CD14-positive monocyte (primary cell): ENCODE data around the gene FGFR2. TPM values are rescaled to one million over a fixed set of nuclear protein-coding genes. Genes with fewer than 3 reads are reported as not detected.

Source experiments
- DNase-seq, 3 donors: peaks; one replicate each; pipeline ENCODE4 v3.0.0-alpha.2; 2011 to 2022
- H2AFZ ChIP-seq: 2 replicates; pipeline ENCODE4 v1.6.0; 2012; ENCODE audit warnings: mild to moderate bottlenecking, low read depth, low read length, inconsistent platforms; ENCODE audit not compliant: insufficient read depth, poor library complexity, severe bottlenecking
- H3K27ac ChIP-seq, 2 donors: 1 replicate in 1 of 2; 2 replicates in 1 of 2; pipeline ENCODE4 v1.5.1; 2012 to 2013; ENCODE audit warnings: low read length in 2 of 2, control low read depth in 1 of 2, inconsistent platforms in 1 of 2, low read depth in 1 of 2, mild to moderate bottlenecking in 1 of 2
- H3K27me3 ChIP-seq, 2 donors: one replicate each; pipeline versions ENCODE4 v1.6.0 to v1.6.1; 2011 to 2013; ENCODE audit warnings: low read length in 2 of 2; ENCODE audit not compliant: control insufficient read depth in 2 of 2, insufficient read depth in 2 of 2
- H3K36me3 ChIP-seq, 2 donors: replicated peaks in 1 of 2; 1 replicate in 1 of 2; 2 replicates in 1 of 2; pipeline versions ENCODE4 v1.5.1 to v1.6.1; 2012 to 2013; ENCODE audit warnings: low read length in 2 of 2, control low read depth in 1 of 2, inconsistent platforms in 1 of 2, mild to moderate bottlenecking in 1 of 2; ENCODE audit not compliant: insufficient read depth in 2 of 2, control insufficient read depth in 1 of 2
- H3K4me1 ChIP-seq, 2 donors: 1 replicate in 1 of 2; 2 replicates in 1 of 2; pipeline versions ENCODE4 v1.5.1 to v1.6.1; 2012 to 2013; ENCODE audit warnings: low read length in 2 of 2, control low read depth in 1 of 2, inconsistent platforms in 1 of 2, mild to moderate bottlenecking in 1 of 2, moderate library complexity in 1 of 2; ENCODE audit not compliant: insufficient read depth in 2 of 2, control insufficient read depth in 1 of 2
- H3K4me2 ChIP-seq: replicated peaks from 2 replicates; pipeline ENCODE3; 2012; ENCODE audit warnings: low read length, moderate library complexity, mild to moderate bottlenecking; ENCODE audit not compliant: poor library complexity, severe bottlenecking; ENCODE audit errors: extremely low read depth
- H3K4me3 ChIP-seq, 3 experiments: fragments of 200-600 bp in 1 of 3; sonication (generic) in 1 of 3; replicated peaks in 1 of 3; 1 replicate in 2 of 3; 2 replicates in 1 of 3; pipeline ENCODE4 v1.5.1; 2011 to 2013; ENCODE audit warnings: low read length in 3 of 3, mild to moderate bottlenecking in 3 of 3, control low read depth in 2 of 3, low read depth in 2 of 3, inconsistent platforms in 1 of 3, moderate library complexity in 1 of 3
- H3K79me2 ChIP-seq: 2 replicates; pipeline ENCODE4 v1.6.0; 2012; ENCODE audit warnings: mild to moderate bottlenecking, control low read depth, inconsistent platforms, low read length, moderate library complexity; ENCODE audit not compliant: insufficient read depth
- H3K9ac ChIP-seq: 2 replicates; pipeline ENCODE4 v1.6.0; 2017; ENCODE audit warnings: low read length, mild to moderate bottlenecking; ENCODE audit not compliant: insufficient read depth, poor library complexity, severe bottlenecking
- H3K9me3 ChIP-seq, 2 donors: replicated peaks in 1 of 2; 1 replicate in 1 of 2; 2 replicates in 1 of 2; pipeline versions ENCODE4 v1.5.1 to v1.6.1; 2012 to 2013; ENCODE audit warnings: low read length in 2 of 2, control low read depth in 1 of 2; ENCODE audit not compliant: control insufficient read depth in 1 of 2, insufficient read depth in 1 of 2
- H4K20me1 ChIP-seq: 2 replicates; pipeline ENCODE4 v1.6.0; 2012; ENCODE audit warnings: mild to moderate bottlenecking, low read length, control low read depth, moderate library complexity; ENCODE audit not compliant: insufficient read depth
- H3K27ac Mint-ChIP-seq, 7 donors: one replicate each; pipeline ENCODE4 v1.8.0; 2020; ENCODE audit warnings: mild to moderate bottlenecking in 7 of 7, mixed read lengths in 7 of 7, moderate library complexity in 6 of 7, inconsistent platforms in 2 of 7
- H3K27me3 Mint-ChIP-seq, 3 donors: one replicate each; pipeline ENCODE4 v1.8.0; 2021 to 2022; ENCODE audit warnings: low read depth in 3 of 3, mild to moderate bottlenecking in 3 of 3, mixed read lengths in 3 of 3, moderate library complexity in 3 of 3, inconsistent platforms in 1 of 3
- H3K36me3 Mint-ChIP-seq, 2 donors: one replicate each; pipeline ENCODE4 v1.8.0; 2020; ENCODE audit warnings: mixed read lengths in 2 of 2, inconsistent platforms in 1 of 2, mild to moderate bottlenecking in 1 of 2
- H3K4me1 Mint-ChIP-seq: one replicate; pipeline ENCODE4 v1.8.0; 2020; ENCODE audit warnings: mild to moderate bottlenecking, mixed read lengths
- H3K4me3 Mint-ChIP-seq, 2 donors: one replicate each; pipeline ENCODE4 v1.8.0; 2020; ENCODE audit warnings: mild to moderate bottlenecking in 2 of 2, mixed read lengths in 2 of 2, moderate library complexity in 1 of 2
- H3K9me3 Mint-ChIP-seq, 7 donors: one replicate each; pipeline ENCODE4 v1.8.0; 2020 to 2022; ENCODE audit warnings: mixed read lengths in 7 of 7, mild to moderate bottlenecking in 6 of 7, moderate library complexity in 6 of 7, inconsistent platforms in 2 of 7
- WGBS: methylation state at CpG from one replicate; pipeline ENCODE4 v1.1.5; 2013; ENCODE audit warnings: missing lambda C conversion rate; ENCODE audit not compliant: insufficient coverage; 5-methylcytosine and 5-hydroxymethylcytosine counted together
- intact Hi-C, 2 donors: fragments of 100-400 bp; cut with micrococcal nuclease; formaldehyde crosslinking; loops; one replicate each; pipeline versions ENCODE4 v1.15.0 to v1.15.1; 2023
- polyA plus RNA-seq, 3 donors: library from polyadenylated mRNA; depleted of rRNA in 1 of 3; unstranded in 2 of 3; stranded (reverse) in 1 of 3; fragments of 300-500 nt in 2 of 3; fragments of >200 nt in 1 of 3; fragmentation: Illumina TruSeq in 2 of 3; gene quantifications; 1 replicate in 2 of 3; 2 replicates in 1 of 3; pipeline ENCODE4 v1.2.3, GENCODE V29; 2012 to 2021
- TF ChIP-seq, protein P1 (sequence below): fragments of 200-600 bp; IDR thresholded peaks from one replicate; pipeline ENCODE4 v1.8.0; 2022; ENCODE audit warnings: antibody characterized with exemption, mild to moderate bottlenecking

The FGFR2 gene
- polyA plus RNA-seq, 3 donors: not detected

DNA sequence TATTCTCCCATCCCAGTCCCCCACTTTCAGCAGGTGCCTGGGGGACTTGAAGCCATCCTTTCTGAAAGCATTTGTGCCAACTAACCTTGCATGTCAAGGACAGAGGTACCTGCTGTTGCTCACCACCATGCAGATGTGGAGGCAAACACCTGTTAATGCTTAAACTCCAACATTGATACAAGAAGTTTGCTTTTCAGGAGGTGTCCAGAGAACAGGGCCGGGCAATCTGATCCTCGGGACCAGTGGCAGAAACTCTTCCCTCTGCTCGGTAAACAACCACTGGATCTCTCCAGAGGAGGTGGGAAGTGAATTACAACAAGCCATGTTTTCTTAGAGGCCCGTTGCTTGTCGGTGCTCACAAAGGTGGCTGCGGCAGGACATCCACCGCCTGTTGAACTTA lies 54.7 kb downstream of the FGFR2 start:
- no peaks in the 10 kb centered on the region for H3K79me2 ChIP-seq
- H3K4me2 ChIP-seq: no peak overlapping the region
- H3K9ac ChIP-seq: no peak overlapping the region
- Mint-ChIP-seq H3K4me3 (no peak overlapping the region), H3K9me3 (peaks cover 0 to 8% (median 3%) of the 10 kb centered on the region in 7 donors), H3K36me3 (no peaks in the 10 kb centered on the region), H3K4me1 (no peaks in the 10 kb centered on the region), H3K27me3 (no peaks in the 10 kb centered on the region), H3K27ac (no peak overlapping the region)
- no peaks in the 10 kb centered on the region for H4K20me1 ChIP-seq
- intact Hi-C loops: no loop called here
- no peaks in the 10 kb centered on the region for H3K36me3 ChIP-seq
- H3K27ac ChIP-seq: no peak overlapping the region
- DNase-seq: no peak
- no peaks in the 10 kb centered on the region for H3K4me1 ChIP-seq
- TF ChIP-seq, protein P1, sequence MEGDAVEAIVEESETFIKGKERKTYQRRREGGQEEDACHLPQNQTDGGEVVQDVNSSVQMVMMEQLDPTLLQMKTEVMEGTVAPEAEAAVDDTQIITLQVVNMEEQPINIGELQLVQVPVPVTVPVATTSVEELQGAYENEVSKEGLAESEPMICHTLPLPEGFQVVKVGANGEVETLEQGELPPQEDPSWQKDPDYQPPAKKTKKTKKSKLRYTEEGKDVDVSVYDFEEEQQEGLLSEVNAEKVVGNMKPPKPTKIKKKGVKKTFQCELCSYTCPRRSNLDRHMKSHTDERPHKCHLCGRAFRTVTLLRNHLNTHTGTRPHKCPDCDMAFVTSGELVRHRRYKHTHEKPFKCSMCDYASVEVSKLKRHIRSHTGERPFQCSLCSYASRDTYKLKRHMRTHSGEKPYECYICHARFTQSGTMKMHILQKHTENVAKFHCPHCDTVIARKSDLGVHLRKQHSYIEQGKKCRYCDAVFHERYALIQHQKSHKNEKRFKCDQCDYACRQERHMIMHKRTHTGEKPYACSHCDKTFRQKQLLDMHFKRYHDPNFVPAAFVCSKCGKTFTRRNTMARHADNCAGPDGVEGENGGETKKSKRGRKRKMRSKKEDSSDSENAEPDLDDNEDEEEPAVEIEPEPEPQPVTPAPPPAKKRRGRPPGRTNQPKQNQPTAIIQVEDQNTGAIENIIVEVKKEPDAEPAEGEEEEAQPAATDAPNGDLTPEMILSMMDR: no peak
- 96% methylated on average over 4 of the region's 7 CpGs for WGBS
- H2AFZ ChIP-seq: no peak overlapping the region
- H3K27me3 ChIP-seq: no peaks in the 10 kb centered on the region
- H3K4me3 ChIP-seq: no peak overlapping the region
- H3K9me3 ChIP-seq: peaks cover 5 to 9% of the 10 kb centered on the region in 2 donors

DNA sequence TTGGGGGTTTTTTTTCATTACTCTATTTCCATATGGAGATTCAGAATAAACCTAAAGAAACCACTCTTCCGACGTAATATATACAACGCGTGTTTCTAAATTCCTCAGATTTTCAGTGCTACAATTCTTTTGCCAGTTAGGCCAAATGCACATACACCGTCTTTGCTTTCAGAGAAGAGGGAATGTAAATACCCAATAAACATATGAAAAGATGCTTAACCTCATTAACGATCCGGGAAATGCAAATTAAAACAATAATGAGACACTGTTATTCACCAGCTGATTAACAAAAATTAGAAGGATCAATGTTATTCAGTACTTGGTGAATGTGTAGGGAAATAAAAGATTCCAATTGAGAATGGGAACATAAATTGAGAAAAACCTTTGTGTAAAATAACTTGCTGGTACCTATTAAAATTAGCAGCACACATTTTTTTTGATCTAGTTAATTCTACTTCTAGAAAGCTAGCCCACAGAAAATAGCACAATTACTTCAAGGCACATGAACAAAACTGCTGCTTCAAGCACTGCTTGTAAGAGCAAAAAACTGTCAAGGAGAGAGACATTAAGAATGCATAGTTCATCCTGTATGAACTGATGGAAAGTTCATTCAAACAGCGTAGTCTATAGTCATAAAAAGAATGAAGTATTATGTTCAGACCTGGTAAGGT lies 56.7 kb downstream of the FGFR2 start:
- Mint-ChIP-seq H3K27ac (no peak overlapping the region), H3K27me3 (no peaks in the 10 kb centered on the region), H3K9me3 (peaks cover 0 to 8% (median under 1%) of the 10 kb centered on the region in 7 donors), H3K4me1 (no peaks in the 10 kb centered on the region), H3K36me3 (no peaks in the 10 kb centered on the region), H3K4me3 (no peak overlapping the region)
- 80% methylated on average over 4 of the region's 8 CpGs for WGBS
- Histone ChIP-seq H3K9me3 (peaks cover 3 to 5% of the 10 kb centered on the region in 2 donors), H3K79me2 (no peaks in the 10 kb centered on the region), H2AFZ (no peak overlapping the region), H3K4me1 (no peaks in the 10 kb centered on the region), H3K36me3 (no peaks in the 10 kb centered on the region), H3K27ac (no peak overlapping the region), H3K4me3 (no peak overlapping the region), H3K27me3 (no peaks in the 10 kb centered on the region), H4K20me1 (no peaks in the 10 kb centered on the region), H3K4me2 (no peak overlapping the region), H3K9ac (no peak overlapping the region)
- intact Hi-C loops: no loop called here
- TF ChIP-seq, protein P1: no peak
- no peak for DNase-seq
